ENCODE data around the gene DCC. TPM values are rescaled to one million over a fixed set of nuclear protein-coding genes. Genes with fewer than 3 reads are reported as not detected.

Gene DCC
- total and polyA plus RNA-seq, 2 experiments from 2014 or later = 0.53 to 0.73 TPM

DNA sequence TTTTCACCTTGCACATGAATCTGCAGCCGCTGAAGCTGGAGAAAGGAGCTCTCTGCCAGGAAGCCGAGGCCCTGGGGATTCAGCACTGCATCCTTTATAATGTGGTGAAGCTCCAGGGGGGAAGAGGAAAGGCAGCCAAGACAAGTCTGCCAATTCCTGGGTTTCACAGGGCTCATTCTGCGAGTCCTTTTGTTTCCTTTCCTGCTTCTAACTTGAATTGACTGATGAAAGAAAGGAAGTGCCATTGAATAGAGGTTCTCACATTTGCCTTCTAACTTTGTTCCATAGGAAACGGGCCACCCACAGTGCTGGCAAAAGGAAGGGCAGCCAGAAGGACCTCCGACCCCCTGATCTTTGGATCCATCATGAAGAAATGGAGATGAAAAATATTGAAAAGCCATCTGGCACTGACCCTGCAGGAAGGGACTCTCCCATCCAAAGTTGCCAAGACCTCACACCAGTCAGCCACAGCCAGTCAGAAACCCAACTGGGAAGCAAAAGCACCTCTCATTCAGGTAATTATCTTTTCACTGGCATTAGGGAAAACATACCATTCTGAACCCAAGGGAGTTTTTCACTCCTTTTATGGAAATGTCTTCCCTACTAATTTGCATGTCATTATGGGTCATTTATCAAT, 1119.1 kb downstream of the DCC start:
- Histone ChIP-seq H3K27ac (ENCODE audit: low read depth) (peak overlapping the region; percentile 68; the same call in 1 of the 2 replicates), H3K4me1 (ENCODE audit: insufficient read depth) (peaks cover 26% of the 10 kb centered on the region), H3K4me3 (no peak overlapping the region), H3K79me2 (replicated peaks; ENCODE audit: insufficient read depth) (no peaks in the 10 kb centered on the region), H4K20me1 (replicated peaks; ENCODE audit: insufficient read depth) (no peaks in the 10 kb centered on the region), H3K4me2 (peak overlapping the region; percentile 13; the same call in 1 of the 2 replicates), H3K9me2 (ENCODE audit: insufficient read depth) (no peaks in the 10 kb centered on the region; the same call in 1 of the 2 replicates), H3K36me3 (ENCODE audit: insufficient read depth) (no peaks in the 10 kb centered on the region), H2AFZ (no peak overlapping the region), H3K27me3 (ENCODE audit: insufficient read depth) (no peaks in the 10 kb centered on the region), H3F3A (replicated peaks; ENCODE audit: low read depth) (no peaks in the 10 kb centered on the region)
- TF ChIP-seq POLR2AphosphoS5 (IDR thresholded peaks at IDR 0.05; ENCODE audit: low read depth) (no peak), ZNF114 (CRISPR knock-in tag; IDR thresholded peaks at IDR 0.05) (peak; percentile 63; the same call in 1 of the 2 replicates)
- TF ChIP-seq, protein P1, sequence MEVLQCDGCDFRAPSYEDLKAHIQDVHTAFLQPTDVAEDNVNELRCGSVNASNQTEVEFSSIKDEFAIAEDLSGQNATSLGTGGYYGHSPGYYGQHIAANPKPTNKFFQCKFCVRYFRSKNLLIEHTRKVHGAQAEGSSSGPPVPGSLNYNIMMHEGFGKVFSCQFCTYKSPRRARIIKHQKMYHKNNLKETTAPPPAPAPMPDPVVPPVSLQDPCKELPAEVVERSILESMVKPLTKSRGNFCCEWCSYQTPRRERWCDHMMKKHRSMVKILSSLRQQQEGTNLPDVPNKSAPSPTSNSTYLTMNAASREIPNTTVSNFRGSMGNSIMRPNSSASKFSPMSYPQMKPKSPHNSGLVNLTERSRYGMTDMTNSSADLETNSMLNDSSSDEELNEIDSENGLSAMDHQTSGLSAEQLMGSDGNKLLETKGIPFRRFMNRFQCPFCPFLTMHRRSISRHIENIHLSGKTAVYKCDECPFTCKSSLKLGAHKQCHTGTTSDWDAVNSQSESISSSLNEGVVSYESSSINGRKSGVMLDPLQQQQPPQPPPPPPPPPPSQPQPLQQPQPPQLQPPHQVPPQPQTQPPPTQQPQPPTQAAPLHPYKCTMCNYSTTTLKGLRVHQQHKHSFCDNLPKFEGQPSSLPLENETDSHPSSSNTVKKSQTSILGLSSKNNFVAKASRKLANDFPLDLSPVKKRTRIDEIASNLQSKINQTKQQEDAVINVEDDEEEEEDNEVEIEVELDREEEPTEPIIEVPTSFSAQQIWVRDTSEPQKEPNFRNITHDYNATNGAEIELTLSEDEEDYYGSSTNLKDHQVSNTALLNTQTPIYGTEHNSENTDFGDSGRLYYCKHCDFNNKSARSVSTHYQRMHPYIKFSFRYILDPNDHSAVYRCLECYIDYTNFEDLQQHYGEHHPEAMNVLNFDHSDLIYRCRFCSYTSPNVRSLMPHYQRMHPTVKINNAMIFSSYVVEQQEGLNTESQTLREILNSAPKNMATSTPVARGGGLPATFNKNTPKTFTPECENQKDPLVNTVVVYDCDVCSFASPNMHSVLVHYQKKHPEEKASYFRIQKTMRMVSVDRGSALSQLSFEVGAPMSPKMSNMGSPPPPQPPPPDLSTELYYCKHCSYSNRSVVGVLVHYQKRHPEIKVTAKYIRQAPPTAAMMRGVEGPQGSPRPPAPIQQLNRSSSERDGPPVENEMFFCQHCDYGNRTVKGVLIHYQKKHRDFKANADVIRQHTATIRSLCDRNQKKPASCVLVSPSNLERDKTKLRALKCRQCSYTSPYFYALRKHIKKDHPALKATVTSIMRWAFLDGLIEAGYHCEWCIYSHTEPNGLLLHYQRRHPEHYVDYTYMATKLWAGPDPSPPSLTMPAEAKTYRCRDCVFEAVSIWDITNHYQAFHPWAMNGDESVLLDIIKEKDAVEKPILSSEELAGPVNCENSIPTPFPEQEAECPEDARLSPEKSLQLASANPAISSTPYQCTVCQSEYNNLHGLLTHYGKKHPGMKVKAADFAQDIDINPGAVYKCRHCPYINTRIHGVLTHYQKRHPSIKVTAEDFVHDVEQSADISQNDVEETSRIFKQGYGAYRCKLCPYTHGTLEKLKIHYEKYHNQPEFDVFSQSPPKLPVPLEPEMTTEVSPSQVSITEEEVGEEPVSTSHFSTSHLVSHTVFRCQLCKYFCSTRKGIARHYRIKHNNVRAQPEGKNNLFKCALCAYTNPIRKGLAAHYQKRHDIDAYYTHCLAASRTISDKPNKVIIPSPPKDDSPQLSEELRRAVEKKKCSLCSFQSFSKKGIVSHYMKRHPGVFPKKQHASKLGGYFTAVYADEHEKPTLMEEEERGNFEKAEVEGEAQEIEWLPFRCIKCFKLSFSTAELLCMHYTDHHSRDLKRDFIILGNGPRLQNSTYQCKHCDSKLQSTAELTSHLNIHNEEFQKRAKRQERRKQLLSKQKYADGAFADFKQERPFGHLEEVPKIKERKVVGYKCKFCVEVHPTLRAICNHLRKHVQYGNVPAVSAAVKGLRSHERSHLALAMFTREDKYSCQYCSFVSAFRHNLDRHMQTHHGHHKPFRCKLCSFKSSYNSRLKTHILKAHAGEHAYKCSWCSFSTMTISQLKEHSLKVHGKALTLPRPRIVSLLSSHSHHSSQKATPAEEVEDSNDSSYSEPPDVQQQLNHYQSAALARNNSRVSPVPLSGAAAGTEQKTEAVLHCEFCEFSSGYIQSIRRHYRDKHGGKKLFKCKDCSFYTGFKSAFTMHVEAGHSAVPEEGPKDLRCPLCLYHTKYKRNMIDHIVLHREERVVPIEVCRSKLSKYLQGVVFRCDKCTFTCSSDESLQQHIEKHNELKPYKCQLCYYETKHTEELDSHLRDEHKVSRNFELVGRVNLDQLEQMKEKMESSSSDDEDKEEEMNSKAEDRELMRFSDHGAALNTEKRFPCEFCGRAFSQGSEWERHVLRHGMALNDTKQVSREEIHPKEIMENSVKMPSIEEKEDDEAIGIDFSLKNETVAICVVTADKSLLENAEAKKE (CRISPR knock-in tag; IDR thresholded peaks at IDR 0.05) = peak; percentile 51; the same call in 1 of the 2 replicates
- H3K4me1 Mint-ChIP-seq = peaks cover 30% of the 10 kb centered on the region
- peak overlapping the region; percentile 96 for H3K27ac Mint-ChIP-seq
- DNase-seq (ENCODE audit: low spot score) (peak; percentile 68), ATAC-seq (peak; percentile 96)
- peaks cover 3% of the 10 kb centered on the region; the same call in 1 of the 3 replicates for H3K9me3 Mint-ChIP-seq
- no peaks in the 10 kb centered on the region for H3K27me3 Mint-ChIP-seq (ENCODE audit: insufficient read depth, low read depth, poor library complexity)
- peaks cover 6% of the 10 kb centered on the region; the same call in 2 of the 3 replicates for H3K36me3 Mint-ChIP-seq (ENCODE audit: low read depth)
- H3K4me3 Mint-ChIP-seq = no peak overlapping the region

- no peaks in the 10 kb centered on the region for H3K27me3 ChIP-seq (ENCODE audit: insufficient read depth)
- H3K4me2 ChIP-seq = no peak overlapping the region
- no peak overlapping the region for H3K4me3 Mint-ChIP-seq
- peaks cover 5% of the 10 kb centered on the region; the same call in 2 of the 3 replicates for H3K4me1 Mint-ChIP-seq
- no peaks in the 10 kb centered on the region for H3K9me2 ChIP-seq (ENCODE audit: insufficient read depth)
- no peaks in the 10 kb centered on the region for H4K20me1 ChIP-seq (replicated peaks; ENCODE audit: insufficient read depth)
- no peaks in the 10 kb centered on the region for H3K79me2 ChIP-seq (replicated peaks; ENCODE audit: insufficient read depth)
- H3K9me3 Mint-ChIP-seq = peaks cover 3% of the 10 kb centered on the region; the same call in 1 of the 3 replicates
- H3K27me3 Mint-ChIP-seq (ENCODE audit: insufficient read depth, low read depth, poor library complexity) = no peaks in the 10 kb centered on the region
- no peaks in the 10 kb centered on the region for H3K36me3 ChIP-seq (ENCODE audit: insufficient read depth)
- H3K36me3 Mint-ChIP-seq (ENCODE audit: low read depth) = no peaks in the 10 kb centered on the region; the same call in 2 of the 3 replicates
- H3K4me3 ChIP-seq = no peak overlapping the region
- no peak overlapping the region for H3K27ac ChIP-seq (ENCODE audit: low read depth)
- H3K4me1 ChIP-seq (ENCODE audit: insufficient read depth) = no peaks in the 10 kb centered on the region
- no peak overlapping the region for H2AFZ ChIP-seq
- H3F3A ChIP-seq (replicated peaks; ENCODE audit: low read depth) = no peaks in the 10 kb centered on the region
- ATAC-seq = no peak
- H3K27ac Mint-ChIP-seq = no peak overlapping the region
- DNase-seq (ENCODE audit: low spot score) = no peak
- TF ChIP-seq EZH2 (IDR thresholded peaks at IDR 0.05; ENCODE audit: low read depth, unreplicated experiment) (no peak), JUNB (IDR thresholded peaks at IDR 0.05; ENCODE audit: unreplicated experiment) (no peak), ZNF331 (CRISPR knock-in tag; IDR thresholded peaks at IDR 0.05; ENCODE audit: low read depth) (no peak), STAT1 (IDR thresholded peaks at IDR 0.05; ENCODE audit: unreplicated experiment) (no peak), CTCF (conservative IDR thresholded peaks at IDR 0.05; ENCODE audit: low read depth in 2 of 2) (no peak)
- TF ChIP-seq, protein P2, sequence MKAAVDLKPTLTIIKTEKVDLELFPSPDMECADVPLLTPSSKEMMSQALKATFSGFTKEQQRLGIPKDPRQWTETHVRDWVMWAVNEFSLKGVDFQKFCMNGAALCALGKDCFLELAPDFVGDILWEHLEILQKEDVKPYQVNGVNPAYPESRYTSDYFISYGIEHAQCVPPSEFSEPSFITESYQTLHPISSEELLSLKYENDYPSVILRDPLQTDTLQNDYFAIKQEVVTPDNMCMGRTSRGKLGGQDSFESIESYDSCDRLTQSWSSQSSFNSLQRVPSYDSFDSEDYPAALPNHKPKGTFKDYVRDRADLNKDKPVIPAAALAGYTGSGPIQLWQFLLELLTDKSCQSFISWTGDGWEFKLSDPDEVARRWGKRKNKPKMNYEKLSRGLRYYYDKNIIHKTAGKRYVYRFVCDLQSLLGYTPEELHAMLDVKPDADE (IDR thresholded peaks at IDR 0.05) = no peak
These were observed 1127.8 kb downstream of the DCC start for GRCh38 chr18:53467756-53468155.

Measured in GM23338 (cell line).